DND-41 (cell line): Measurements from ENCODE around the gene CENPS.

Experiments
- ATAC-seq: fragments of 200-7000 bp; cut with Tn5 transposase; 3 replicates; pipeline ENCODE4 v1.9.1; 2021; ENCODE audit warnings: low read depth; ENCODE audit not compliant: insufficient read depth
- DNase-seq: peaks from one replicate; pipeline ENCODE4 v3.0.0-alpha.2; 2020
- H2AFZ ChIP-seq: 2 replicates; pipeline ENCODE4 v1.6.0; 2012; ENCODE audit warnings: low read depth, low read length
- H3K27ac ChIP-seq: 2 replicates; pipeline ENCODE4 v1.5.1; 2012; ENCODE audit warnings: low read length, inconsistent platforms
- H3K27me3 ChIP-seq: fragments of 200-600 bp; sonication (generic); 2 replicates; pipeline ENCODE4 v1.6.0; 2012; ENCODE audit warnings: low read length, mild to moderate bottlenecking, inconsistent platforms; ENCODE audit not compliant: insufficient read depth, poor library complexity
- H3K36me3 ChIP-seq: 2 replicates; pipeline ENCODE4 v1.5.1; 2012; ENCODE audit warnings: low read length, inconsistent platforms; ENCODE audit not compliant: insufficient read depth
- H3K4me1 ChIP-seq: 2 replicates; pipeline ENCODE4 v1.5.1; 2012; ENCODE audit warnings: mild to moderate bottlenecking, low read length; ENCODE audit not compliant: insufficient read depth
- H3K4me2 ChIP-seq: 2 replicates; pipeline ENCODE4 v1.6.0; 2012; ENCODE audit warnings: mild to moderate bottlenecking, moderate library complexity, low read length, inconsistent platforms; ENCODE audit not compliant: insufficient read depth
- H3K4me3 ChIP-seq, 2 experiments: fragments of 200-600 bp in 1 of 2; shearing (Covaris generic) in 1 of 2; 2 replicates each; pipeline ENCODE4 v1.5.1; 2012 to 2016; ENCODE audit warnings: inconsistent platforms in 2 of 2, low read length in 2 of 2, mild to moderate bottlenecking in 2 of 2, low read depth in 1 of 2, moderate library complexity in 1 of 2
- H3K79me2 ChIP-seq: 2 replicates; pipeline ENCODE4 v1.6.0; 2012; ENCODE audit warnings: low read length, inconsistent platforms; ENCODE audit not compliant: insufficient read depth
- H3K9ac ChIP-seq: 2 replicates; pipeline ENCODE4 v1.6.0; 2012; ENCODE audit warnings: low read depth, mild to moderate bottlenecking, inconsistent platforms, low read length, moderate library complexity
- H3K9me3 ChIP-seq: 2 replicates; pipeline ENCODE4 v1.5.1; 2012; ENCODE audit warnings: low read length, moderate library complexity, mild to moderate bottlenecking, inconsistent platforms; ENCODE audit not compliant: insufficient read depth, severe bottlenecking
- H4K20me1 ChIP-seq: 2 replicates; pipeline ENCODE4 v1.6.0; 2012; ENCODE audit warnings: low read length; ENCODE audit not compliant: insufficient read depth
- EZH2 ChIP-seq: IDR thresholded peaks from 3 replicates; pipeline ENCODE4 v1.6.1; 2012; ENCODE audit warnings: borderline replicate concordance, low read depth, mild to moderate bottlenecking, moderate library complexity, low read length, inconsistent platforms; ENCODE audit not compliant: severe bottlenecking
- TF ChIP-seq, protein P1 (sequence below): IDR thresholded peaks from 2 replicates; pipeline ENCODE4 v1.5.1; 2012; ENCODE audit warnings: borderline replicate concordance, low read length, moderate library complexity, mild to moderate bottlenecking; ENCODE audit not compliant: poor library complexity, severe bottlenecking; ENCODE audit errors: extremely low read depth

Gene CENPS

DNA sequence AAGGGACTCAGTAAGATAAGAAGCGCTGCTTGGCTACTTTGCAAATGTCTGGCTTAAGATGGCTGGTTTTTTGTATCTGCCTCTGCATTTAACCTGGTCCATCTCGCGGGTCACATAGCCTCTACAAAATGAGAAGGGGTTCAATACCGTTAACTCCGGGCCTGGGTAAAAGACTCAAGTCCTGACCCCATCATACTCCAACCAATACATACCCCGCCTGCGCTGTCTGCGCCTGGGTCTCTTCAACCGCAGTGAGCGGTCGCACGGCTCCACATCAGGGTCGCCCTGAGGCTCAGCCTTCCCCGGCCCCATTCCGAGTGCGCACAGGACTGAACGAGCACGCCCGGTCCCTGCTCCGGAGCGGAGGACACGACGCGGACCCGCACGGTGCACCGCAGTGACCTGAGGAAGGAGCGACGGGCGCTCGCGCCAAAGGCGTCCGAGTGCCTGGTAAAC lies 31.9 kb upstream of the CENPS start:
- Histone ChIP-seq H3K4me2 (peak overlapping the region; percentile 84), H3K27ac (peak overlapping the region; percentile 75)

DNA sequence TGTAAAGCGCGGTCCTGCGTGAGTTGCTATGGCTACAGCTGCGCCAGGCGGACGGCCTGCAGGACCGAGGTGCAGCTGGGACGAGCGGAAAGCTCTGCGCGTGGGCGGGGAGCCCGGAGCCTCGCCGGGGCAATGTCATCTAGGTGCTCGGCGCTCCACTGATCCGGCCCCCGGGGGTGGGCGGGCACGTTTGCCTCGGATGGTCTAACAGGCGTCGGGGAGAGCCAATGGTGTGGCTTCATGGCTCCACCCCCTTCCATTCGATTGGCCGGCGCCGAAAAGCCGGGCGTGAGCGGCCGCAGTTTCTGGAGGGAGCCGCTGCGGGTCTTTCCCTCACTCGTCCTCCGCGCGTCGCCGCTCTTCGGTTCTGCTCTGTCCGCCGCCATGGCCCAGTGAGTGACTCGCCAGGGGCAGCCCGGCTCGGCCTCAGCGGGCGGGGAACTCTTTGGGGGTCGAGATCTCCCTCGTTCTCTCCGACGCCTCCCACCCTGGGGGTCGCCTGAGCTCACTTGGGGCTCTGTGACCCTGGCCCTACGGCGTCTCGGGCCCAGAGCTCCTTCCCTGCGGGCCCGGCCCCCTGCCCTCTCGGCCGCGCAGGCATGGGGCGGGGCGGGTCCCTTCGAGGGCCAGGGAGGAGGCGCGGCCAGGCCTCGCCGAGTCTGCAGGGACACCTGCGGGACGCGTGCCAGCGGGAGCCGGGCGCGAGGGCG lies 31.3 kb upstream of the CENPS start, which contains the start of gene PGD:
PGD (plus strand) TSS at position 331 of the 710 bp plus-strand sequence; CDS start at position 385, 54 bp downstream.
- H3K4me1 ChIP-seq: peaks cover 39% of the 10 kb centered on the region
- H3K9ac ChIP-seq: peak within 1 kb of the TSS; percentile 67
- DNase-seq (peak; percentile 98), ATAC-seq (peak; percentile 94)
- H3K36me3 ChIP-seq: peaks cover 35% of the 10 kb centered on the region
- peaks cover 23% of the 10 kb centered on the region for H4K20me1 ChIP-seq
- H3K9me3 ChIP-seq: no peaks in the 10 kb centered on the region
- peak within 1 kb of the TSS; percentile 75 for H3K27ac ChIP-seq
- TF ChIP-seq EZH2: no peak
- TF ChIP-seq, protein P1, sequence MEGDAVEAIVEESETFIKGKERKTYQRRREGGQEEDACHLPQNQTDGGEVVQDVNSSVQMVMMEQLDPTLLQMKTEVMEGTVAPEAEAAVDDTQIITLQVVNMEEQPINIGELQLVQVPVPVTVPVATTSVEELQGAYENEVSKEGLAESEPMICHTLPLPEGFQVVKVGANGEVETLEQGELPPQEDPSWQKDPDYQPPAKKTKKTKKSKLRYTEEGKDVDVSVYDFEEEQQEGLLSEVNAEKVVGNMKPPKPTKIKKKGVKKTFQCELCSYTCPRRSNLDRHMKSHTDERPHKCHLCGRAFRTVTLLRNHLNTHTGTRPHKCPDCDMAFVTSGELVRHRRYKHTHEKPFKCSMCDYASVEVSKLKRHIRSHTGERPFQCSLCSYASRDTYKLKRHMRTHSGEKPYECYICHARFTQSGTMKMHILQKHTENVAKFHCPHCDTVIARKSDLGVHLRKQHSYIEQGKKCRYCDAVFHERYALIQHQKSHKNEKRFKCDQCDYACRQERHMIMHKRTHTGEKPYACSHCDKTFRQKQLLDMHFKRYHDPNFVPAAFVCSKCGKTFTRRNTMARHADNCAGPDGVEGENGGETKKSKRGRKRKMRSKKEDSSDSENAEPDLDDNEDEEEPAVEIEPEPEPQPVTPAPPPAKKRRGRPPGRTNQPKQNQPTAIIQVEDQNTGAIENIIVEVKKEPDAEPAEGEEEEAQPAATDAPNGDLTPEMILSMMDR: no peak
- peak within 1 kb of the TSS; percentile 84 for H3K4me2 ChIP-seq
- peak within 1 kb of the TSS; percentile 92 for H2AFZ ChIP-seq
- H3K79me2 ChIP-seq: peaks cover 32% of the 10 kb centered on the region
- no peaks in the 10 kb centered on the region for H3K27me3 ChIP-seq
- H3K4me3 ChIP-seq: peak within 1 kb of the TSS; percentile 67 to 82; a peak in 3 of 4 replicates

More for the DNA sequence above, 31.9 kb upstream of the CENPS start:
- Histone ChIP-seq H3K4me3 (peak overlapping the region; percentile 40 to 82; a peak in 3 of 4 replicates), H3K79me2 (peaks cover 32% of the 10 kb centered on the region), H2AFZ (peak overlapping the region; percentile 92), H3K9me3 (no peaks in the 10 kb centered on the region), H3K9ac (peak overlapping the region; percentile 67), H3K27me3 (no peaks in the 10 kb centered on the region), H4K20me1 (peaks cover 20% of the 10 kb centered on the region), H3K36me3 (peaks cover 29% of the 10 kb centered on the region), H3K4me1 (peaks cover 39% of the 10 kb centered on the region)
- TF ChIP-seq, protein P1: no peak
- no peak for TF ChIP-seq EZH2
- peak; percentile 67 for ATAC-seq
- no peak for DNase-seq

DNA sequence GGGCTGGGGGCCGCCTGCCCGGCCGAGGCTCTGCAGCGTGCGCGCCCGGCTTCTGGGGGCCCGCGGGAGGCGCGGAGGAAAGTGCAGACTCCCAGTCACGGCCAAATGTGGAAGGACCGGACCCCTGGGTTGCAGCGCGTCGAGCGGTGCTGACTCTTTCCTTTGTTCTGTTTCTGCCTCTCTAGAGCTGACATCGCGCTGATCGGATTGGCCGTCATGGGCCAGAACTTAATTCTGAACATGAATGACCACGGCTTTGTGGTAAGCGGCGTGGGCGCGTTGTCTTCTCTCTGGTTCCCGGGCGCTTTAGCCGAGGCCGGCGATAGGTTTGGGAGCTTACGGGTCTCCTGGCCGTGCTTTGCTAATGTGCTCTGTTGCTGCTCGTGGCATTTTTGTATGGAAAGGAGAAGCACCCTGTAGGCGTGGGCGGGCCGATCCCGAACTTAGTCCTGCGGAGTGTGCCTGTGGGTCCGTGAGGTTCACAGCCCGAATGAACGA lies 30.7 kb upstream of the CENPS start:
- H3K9ac ChIP-seq: peak overlapping the region; percentile 67
- H3K9me3 ChIP-seq: no peaks in the 10 kb centered on the region
- H3K4me2 ChIP-seq: peak overlapping the region; percentile 84
- H3K4me1 ChIP-seq: peaks cover 39% of the 10 kb centered on the region
- DNase-seq: no peak
- peaks cover 41% of the 10 kb centered on the region for H3K36me3 ChIP-seq
- TF ChIP-seq EZH2: no peak
- TF ChIP-seq, protein P1: no peak
- H3K79me2 ChIP-seq: peaks cover 32% of the 10 kb centered on the region
- no peak for ATAC-seq
- H3K27me3 ChIP-seq: no peaks in the 10 kb centered on the region
- peak overlapping the region; percentile 81 for H2AFZ ChIP-seq
- peak overlapping the region; percentile 67 to 82; a peak in 3 of 4 replicates for H3K4me3 ChIP-seq
- H4K20me1 ChIP-seq: peaks cover 23% of the 10 kb centered on the region
- H3K27ac ChIP-seq: peak overlapping the region; percentile 75
